Measurements from ENCODE around the gene C13orf46. TPM values are rescaled to one million over a fixed set of nuclear protein-coding genes. Genes with fewer than 3 reads are reported as not detected.

Gene C13orf46
- total RNA-seq, 1 experiment from 2014 or later: not detected

DNA sequence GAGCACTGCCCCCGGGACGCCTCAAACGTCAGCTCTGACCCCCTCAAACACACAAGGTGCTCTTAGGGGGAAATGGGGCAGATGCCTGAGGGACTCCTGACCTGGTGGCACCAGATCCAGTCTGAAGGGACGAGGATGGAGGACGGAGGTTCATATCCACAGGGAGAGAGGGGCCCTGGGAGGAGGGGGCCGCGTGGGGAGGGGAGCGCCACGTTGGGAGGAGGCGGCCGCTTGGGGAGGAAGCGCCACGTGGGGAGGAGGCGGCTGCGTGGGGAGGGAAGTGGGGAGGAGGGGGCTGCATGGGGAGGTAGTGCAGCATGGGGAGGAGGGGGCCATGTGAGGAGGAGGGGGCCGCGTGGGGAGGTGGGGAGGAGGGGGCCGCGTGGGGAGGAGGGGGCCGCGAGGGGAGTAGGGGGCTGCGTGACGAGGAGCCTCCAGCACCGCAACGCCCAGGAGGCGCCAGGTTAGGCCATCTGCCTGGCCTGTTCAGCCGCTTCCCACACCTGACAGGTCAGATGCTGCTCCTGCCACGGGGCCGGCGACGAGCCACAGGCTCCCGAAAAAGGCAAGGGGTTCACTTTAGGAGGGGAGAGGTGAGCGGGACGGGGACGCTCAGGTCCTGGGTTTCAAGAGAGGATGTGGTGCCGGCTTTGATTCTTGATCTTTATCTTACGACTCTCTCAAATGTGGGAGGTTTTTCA lies 36.7 kb upstream of the C13orf46 start:
- ChIA-PET POLR2A (no interaction called here), CTCF (interaction anchor here (0.6 kb wide), 1 partner anchor 45 kb away, joined by 3 read pairs; no protein-coding TSS in a partner anchor)
- no peak overlapping the region for H3K4me3 ChIP-seq (ENCODE audit: low read depth, low read length)
- H3K4me1 Mint-ChIP-seq (ENCODE audit: low read depth, unreplicated experiment): no peaks in the 10 kb centered on the region
- no peak for DNase-seq
- intact Hi-C loops (cut with micrococcal nuclease; ENCODE audit: unreplicated experiment): no loop called here
- H3K4me1 ChIP-seq: no peaks in the 10 kb centered on the region
- no peaks in the 10 kb centered on the region for H3K9me3 Mint-ChIP-seq (ENCODE audit: unreplicated experiment)
- TF ChIP-seq, protein P1, sequence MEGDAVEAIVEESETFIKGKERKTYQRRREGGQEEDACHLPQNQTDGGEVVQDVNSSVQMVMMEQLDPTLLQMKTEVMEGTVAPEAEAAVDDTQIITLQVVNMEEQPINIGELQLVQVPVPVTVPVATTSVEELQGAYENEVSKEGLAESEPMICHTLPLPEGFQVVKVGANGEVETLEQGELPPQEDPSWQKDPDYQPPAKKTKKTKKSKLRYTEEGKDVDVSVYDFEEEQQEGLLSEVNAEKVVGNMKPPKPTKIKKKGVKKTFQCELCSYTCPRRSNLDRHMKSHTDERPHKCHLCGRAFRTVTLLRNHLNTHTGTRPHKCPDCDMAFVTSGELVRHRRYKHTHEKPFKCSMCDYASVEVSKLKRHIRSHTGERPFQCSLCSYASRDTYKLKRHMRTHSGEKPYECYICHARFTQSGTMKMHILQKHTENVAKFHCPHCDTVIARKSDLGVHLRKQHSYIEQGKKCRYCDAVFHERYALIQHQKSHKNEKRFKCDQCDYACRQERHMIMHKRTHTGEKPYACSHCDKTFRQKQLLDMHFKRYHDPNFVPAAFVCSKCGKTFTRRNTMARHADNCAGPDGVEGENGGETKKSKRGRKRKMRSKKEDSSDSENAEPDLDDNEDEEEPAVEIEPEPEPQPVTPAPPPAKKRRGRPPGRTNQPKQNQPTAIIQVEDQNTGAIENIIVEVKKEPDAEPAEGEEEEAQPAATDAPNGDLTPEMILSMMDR (IDR thresholded peaks at IDR 0.05; ENCODE audit: insufficient read depth in 1 of 2, low read depth in 1 of 2, low read length in 1 of 2, severe bottlenecking in 1 of 2, unreplicated experiment in 1 of 2): no peak
- no peak overlapping the region for H3K27ac Mint-ChIP-seq (ENCODE audit: unreplicated experiment)
- no peaks in the 10 kb centered on the region for H3K36me3 Mint-ChIP-seq (ENCODE audit: insufficient read depth, unreplicated experiment)
- H3K27me3 Mint-ChIP-seq (ENCODE audit: insufficient read depth, unreplicated experiment): no peaks in the 10 kb centered on the region
- no TSS peak for BruUV-seq (replicated peaks)
- H3K4me3 Mint-ChIP-seq (ENCODE audit: unreplicated experiment): no peak overlapping the region
- no peaks in the 10 kb centered on the region for H3K27me3 ChIP-seq (replicated peaks; ENCODE audit: control insufficient read depth, insufficient read depth, low read length)
- no peaks in the 10 kb centered on the region for H3K36me3 ChIP-seq (ENCODE audit: control insufficient read depth, insufficient read depth, low read length)
- H3K9me3 ChIP-seq: no peaks in the 10 kb centered on the region

DNA sequence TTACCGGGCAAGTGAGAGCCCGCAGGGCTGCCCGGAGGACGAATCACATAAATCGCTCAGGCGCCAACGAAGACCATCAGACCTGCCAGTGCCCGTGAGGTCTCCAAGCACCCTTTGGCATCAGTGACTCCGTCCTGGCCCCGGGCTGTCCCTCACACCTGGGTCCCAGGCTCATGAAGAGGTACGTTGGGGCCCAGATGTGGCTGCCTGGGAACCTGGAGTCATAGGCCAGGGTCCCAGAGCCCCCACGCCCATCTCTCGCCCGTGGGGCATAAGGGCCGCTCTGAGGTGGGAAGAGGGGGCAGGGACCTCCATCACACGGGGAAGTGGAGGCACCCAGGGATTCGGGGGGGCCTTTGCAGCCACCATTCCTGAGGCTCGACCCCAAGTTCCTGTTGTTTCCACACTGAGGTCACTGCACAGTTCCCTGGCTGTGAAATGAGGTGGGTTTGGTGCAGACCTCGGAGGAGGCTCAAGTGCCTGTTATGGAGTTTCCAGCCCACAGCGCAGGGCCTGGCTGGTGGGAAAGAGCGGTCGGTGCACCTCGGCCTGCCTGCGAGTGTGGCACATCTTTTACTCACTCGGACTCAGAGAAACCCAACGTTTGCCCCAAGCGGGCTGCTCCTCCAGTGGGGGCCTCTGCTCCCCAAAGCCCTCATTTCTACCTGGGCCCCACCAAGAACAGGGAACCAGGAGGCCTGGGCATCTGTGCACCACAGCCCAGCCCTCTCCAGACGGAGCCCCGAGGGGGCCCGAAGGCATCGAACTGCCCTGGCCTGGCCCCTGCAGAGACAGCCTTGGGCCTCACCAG lies 35.9 kb upstream of the C13orf46 start:
- DNase-seq: no peak
- H3K36me3 ChIP-seq (ENCODE audit: control insufficient read depth, insufficient read depth, low read length): no peaks in the 10 kb centered on the region
- H3K27ac Mint-ChIP-seq (ENCODE audit: unreplicated experiment): no peak overlapping the region
- TF ChIP-seq, protein P1 (IDR thresholded peaks at IDR 0.05; ENCODE audit: insufficient read depth in 1 of 2, low read depth in 1 of 2, low read length in 1 of 2, severe bottlenecking in 1 of 2, unreplicated experiment in 1 of 2): no peak
- H3K27me3 ChIP-seq (replicated peaks; ENCODE audit: control insufficient read depth, insufficient read depth, low read length): no peaks in the 10 kb centered on the region
- no TSS peak for BruUV-seq (replicated peaks)
- intact Hi-C loops (cut with micrococcal nuclease; ENCODE audit: unreplicated experiment): no loop called here
- peaks cover 4% of the 10 kb centered on the region; the same call in 1 of the 2 replicates for H3K4me1 ChIP-seq
- H3K9me3 ChIP-seq: no peaks in the 10 kb centered on the region
- H3K9me3 Mint-ChIP-seq (ENCODE audit: unreplicated experiment): no peaks in the 10 kb centered on the region
- ChIA-PET CTCF (no interaction called here), POLR2A (no interaction called here)
- no peaks in the 10 kb centered on the region for H3K36me3 Mint-ChIP-seq (ENCODE audit: insufficient read depth, unreplicated experiment)
- no peak overlapping the region for H3K4me3 Mint-ChIP-seq (ENCODE audit: unreplicated experiment)
- H3K4me3 ChIP-seq (ENCODE audit: low read depth, low read length): no peak overlapping the region
- no peaks in the 10 kb centered on the region for H3K27me3 Mint-ChIP-seq (ENCODE audit: insufficient read depth, unreplicated experiment)
- H3K4me1 Mint-ChIP-seq (ENCODE audit: low read depth, unreplicated experiment): no peaks in the 10 kb centered on the region

DNA sequence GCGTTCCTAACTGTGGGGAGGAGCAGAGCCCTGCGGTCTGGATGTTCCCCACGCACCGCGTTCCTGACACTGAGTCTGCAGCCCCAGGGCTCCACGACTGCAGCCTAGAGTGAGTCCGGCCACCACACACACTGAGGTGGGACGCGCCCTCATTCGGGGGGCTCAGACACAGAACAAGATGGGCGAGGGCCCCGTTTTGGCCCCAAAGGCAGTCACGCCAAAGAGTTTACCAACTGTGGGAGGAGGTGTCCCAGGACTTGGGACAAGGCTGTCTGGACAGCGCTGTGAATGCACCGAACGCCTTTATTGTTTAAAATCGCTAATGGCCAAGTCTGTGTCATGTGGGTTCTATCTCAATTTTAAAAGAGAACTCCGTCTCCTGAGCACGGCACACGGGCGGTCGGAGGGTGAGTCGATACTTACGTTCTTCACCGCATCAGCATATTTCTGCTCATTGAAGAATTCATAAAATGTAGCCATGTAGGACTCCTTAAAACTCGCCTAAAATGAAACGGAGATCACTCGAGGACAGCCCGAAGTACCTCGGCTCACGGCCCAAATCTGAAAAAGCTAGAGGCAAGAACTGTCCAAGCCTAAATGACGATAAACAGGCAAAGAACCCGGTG lies 35.2 kb upstream of the C13orf46 start:
- no peak for DNase-seq
- Mint-ChIP-seq H3K4me3 (ENCODE audit: unreplicated experiment) (no peak overlapping the region), H3K4me1 (ENCODE audit: low read depth, unreplicated experiment) (no peaks in the 10 kb centered on the region), H3K36me3 (ENCODE audit: insufficient read depth, unreplicated experiment) (no peaks in the 10 kb centered on the region), H3K9me3 (ENCODE audit: unreplicated experiment) (no peaks in the 10 kb centered on the region), H3K27ac (ENCODE audit: unreplicated experiment) (no peak overlapping the region), H3K27me3 (ENCODE audit: insufficient read depth, unreplicated experiment) (no peaks in the 10 kb centered on the region)
- no peaks in the 10 kb centered on the region for H3K36me3 ChIP-seq (ENCODE audit: control insufficient read depth, insufficient read depth, low read length)
- ChIA-PET CTCF (no interaction called here), POLR2A (no interaction called here)
- H3K4me3 ChIP-seq (ENCODE audit: low read depth, low read length): no peak overlapping the region
- TF ChIP-seq, protein P1 (IDR thresholded peaks at IDR 0.05; ENCODE audit: insufficient read depth in 1 of 2, low read depth in 1 of 2, low read length in 1 of 2, severe bottlenecking in 1 of 2, unreplicated experiment in 1 of 2): no peak
- H3K4me1 ChIP-seq: peaks cover 4% of the 10 kb centered on the region; the same call in 1 of the 2 replicates
- no TSS peak for BruUV-seq (replicated peaks)
- no peaks in the 10 kb centered on the region for H3K9me3 ChIP-seq
- no peaks in the 10 kb centered on the region for H3K27me3 ChIP-seq (replicated peaks; ENCODE audit: control insufficient read depth, insufficient read depth, low read length)
- intact Hi-C loops (cut with micrococcal nuclease; ENCODE audit: unreplicated experiment): no loop called here
